GM13977 (cell line): Measurements from ENCODE around the gene TMEM131L.
A peak's percentile ranks its signal among the peaks of the same experiment; 100 is the strongest.

ENCODE experiments used
- DNase-seq: peaks from one replicate; pipeline ENCODE4 v3.0.0; 2012; ENCODE audit warnings: low spot score
- in situ Hi-C: fragments of 300-500 bp; cut with MboI; formaldehyde crosslinking; loops from one replicate; pipeline ENCODE4 v1.12.0; 2022; ENCODE audit warnings: low sequenced_read_pairs, low pct_unique_long_range_greater_than_20kb, mixed read lengths, inconsistent platforms; ENCODE audit not compliant: unreplicated experiment
- TF ChIP-seq, protein P1 (sequence below): IDR thresholded peaks from 2 replicates; pipeline ENCODE4 v1.5.1; 2012; ENCODE audit warnings: mild to moderate bottlenecking, control low read depth; ENCODE audit not compliant: insufficient read depth; ENCODE audit errors: extremely low read depth, missing control alignments

The TMEM131L gene

DNA sequence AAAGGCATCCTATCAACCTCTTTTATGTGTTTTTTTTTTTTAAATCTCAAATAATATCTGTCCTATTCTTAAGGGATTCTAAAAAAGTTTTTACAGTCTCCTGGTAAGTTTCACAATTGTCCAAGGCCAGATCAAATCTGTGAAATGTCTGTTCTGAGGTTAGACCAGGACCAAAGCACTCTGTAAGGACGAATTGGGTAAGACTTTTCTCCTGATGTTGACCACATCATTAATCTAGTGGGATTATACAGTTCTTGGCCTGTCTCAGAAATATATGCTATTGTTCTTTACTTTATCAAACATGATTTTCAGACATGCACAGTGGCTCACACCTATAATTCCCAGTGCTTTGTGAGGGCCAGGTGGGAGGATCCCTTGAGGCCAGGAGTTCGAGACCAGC is 45.8 kb upstream of the TMEM131L start:
- TF ChIP-seq, protein P1, sequence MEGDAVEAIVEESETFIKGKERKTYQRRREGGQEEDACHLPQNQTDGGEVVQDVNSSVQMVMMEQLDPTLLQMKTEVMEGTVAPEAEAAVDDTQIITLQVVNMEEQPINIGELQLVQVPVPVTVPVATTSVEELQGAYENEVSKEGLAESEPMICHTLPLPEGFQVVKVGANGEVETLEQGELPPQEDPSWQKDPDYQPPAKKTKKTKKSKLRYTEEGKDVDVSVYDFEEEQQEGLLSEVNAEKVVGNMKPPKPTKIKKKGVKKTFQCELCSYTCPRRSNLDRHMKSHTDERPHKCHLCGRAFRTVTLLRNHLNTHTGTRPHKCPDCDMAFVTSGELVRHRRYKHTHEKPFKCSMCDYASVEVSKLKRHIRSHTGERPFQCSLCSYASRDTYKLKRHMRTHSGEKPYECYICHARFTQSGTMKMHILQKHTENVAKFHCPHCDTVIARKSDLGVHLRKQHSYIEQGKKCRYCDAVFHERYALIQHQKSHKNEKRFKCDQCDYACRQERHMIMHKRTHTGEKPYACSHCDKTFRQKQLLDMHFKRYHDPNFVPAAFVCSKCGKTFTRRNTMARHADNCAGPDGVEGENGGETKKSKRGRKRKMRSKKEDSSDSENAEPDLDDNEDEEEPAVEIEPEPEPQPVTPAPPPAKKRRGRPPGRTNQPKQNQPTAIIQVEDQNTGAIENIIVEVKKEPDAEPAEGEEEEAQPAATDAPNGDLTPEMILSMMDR, result no peak
- DNase-seq, result no peak

GRCh38 chr4:153421941-153422340 is 44.2 kb upstream of the TMEM131L start:
- TF ChIP-seq, protein P1, result no peak
- in situ Hi-C loops, result no loop called here
- DNase-seq, result no peak

More for the DNA sequence above, 45.8 kb upstream of the TMEM131L start:
- in situ Hi-C loops, result no loop called here

GRCh38 chr4:153426207-153426885 is 39.8 kb upstream of the TMEM131L start:
- DNase-seq, result no peak
- TF ChIP-seq, protein P1, result no peak
- in situ Hi-C loops, result no loop called here

DNA sequence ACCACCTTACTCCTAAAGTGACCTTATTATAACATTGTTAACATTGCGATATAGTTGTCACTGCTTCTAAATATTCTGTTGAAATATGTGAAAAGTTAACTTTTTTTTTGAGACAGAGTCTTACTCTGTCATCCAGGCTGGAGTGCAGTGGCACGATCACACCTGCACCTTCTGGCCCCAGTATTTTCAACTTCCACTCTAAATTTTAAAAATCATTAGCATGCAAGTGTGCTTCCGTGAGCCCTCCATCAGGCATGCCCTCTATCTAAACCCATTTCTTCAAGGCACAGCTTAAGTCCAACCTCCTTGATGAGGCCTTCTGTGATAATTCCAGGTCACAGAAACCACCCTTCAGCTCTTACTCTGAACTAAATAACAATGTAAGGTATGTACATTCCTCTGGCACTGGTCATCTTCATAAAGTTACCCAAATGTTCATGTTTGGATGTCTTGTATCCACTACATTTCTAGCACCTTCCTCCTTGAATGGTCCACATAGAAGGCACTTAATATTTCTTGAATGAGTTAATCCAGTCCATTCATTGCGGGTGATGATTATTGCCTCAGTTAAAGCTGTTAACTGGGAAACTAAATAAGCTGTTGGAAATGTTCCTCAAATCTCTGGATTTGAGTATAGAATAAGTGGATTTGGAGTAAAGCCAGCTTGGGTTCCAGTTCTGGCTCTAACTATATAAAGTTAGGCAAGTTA is 38.6 kb upstream of the TMEM131L start:
- no peak for DNase-seq
- in situ Hi-C loops, result no loop called here
- TF ChIP-seq, protein P1, result no peak

DNA sequence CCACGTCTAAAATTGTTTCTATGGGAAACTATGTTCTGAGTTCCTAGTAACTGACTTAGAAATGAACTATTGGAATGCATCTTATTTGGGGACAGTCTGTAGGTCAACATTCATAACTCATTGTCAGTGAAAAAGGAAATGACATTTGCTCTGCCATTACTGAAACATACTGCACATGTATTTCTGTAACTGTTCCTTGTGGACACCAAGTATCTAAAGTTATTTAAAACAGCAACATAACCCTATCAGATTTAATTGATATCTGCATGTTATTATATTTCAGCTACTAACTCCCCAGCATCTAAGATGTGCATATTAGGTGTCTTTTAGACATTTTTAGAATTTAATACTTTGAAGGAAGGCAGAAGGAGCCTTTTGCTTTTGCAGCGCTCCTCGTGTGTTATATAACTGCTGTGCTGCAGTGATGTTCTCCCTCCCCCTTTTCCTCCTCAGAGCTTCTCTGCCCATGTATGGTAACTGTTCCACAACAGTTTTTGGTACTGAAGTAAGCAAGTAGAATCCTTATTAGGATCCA is 37.2 kb upstream of the TMEM131L start:
- TF ChIP-seq, protein P1, result no peak
- DNase-seq, result no peak
- in situ Hi-C loops, result no loop called here

DNA sequence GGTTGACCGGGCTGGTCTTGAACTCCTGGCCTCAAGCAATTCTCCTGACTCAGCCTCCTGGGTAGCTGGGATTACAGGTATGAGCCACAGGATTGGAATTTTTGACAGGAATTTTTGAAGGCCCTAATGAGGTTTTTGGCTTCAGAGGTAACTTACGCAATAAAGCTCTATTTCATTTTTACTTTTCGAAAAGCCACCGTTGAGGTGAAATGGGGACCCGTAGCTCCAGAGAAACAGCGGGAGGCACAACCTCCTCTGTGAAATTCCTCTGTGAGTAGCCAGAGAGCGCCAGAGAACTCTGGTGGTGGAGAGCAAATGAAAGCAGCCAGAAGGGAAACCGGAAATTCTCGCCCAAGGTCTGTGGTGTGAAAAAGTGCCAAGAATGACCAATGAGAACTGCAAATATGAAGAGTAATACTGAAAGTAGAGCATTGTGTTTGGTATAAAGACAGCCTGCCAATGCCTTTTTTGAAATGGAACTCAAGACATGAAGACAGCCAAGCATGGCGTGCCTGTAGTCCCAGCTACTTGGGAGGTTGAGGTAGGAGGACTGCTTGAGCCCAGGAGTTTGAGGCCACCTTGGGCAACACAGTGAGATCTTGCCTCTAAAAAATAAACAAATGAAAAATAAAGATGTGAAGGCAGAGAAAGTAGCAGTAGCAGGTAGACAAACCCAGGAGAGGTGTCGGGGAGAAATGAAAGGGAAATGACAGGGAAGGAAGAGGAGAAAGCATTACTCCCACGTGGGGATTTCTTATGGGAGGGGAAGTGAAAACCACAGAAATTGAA is 33.0 kb upstream of the TMEM131L start:
- peak; percentile 78 for DNase-seq
- TF ChIP-seq, protein P1, result peak; percentile 79
- in situ Hi-C loops, result no loop called here
